Measurements from ENCODE around the gene NIT1. TPM values are rescaled to one million over a fixed set of nuclear protein-coding genes. Genes with fewer than 3 reads are reported as not detected.

The NIT1 gene
- total RNA-seq, 4 donors from 2014 or later = 1.0 to 36.9 (median 22.0) TPM

GRCh38 chr1:161121834-161122233 lies 3.9 kb downstream of the NIT1 start:
- no peaks in the 10 kb centered on the region for H3K9me3 ChIP-seq
- no peak overlapping the region for H3K27ac ChIP-seq
- H3K4me3 ChIP-seq = no peak overlapping the region
- intact Hi-C loops (cut with DNase I; ENCODE audit: low total_unique reads) = no loop called here
- DNase-seq = no peak
- H3K27me3 ChIP-seq = no peaks in the 10 kb centered on the region
- H3K36me3 ChIP-seq = no peaks in the 10 kb centered on the region
- peaks cover 7 to 11% of the 10 kb centered on the region in 2 donors for H3K4me1 ChIP-seq
- TF ChIP-seq POLR2A (IDR thresholded peaks at IDR 0.05) (no peak), CTCF (IDR thresholded peaks at IDR 0.05) (no peak)

GRCh38 chr1:161122967-161123366 lies 5.1 kb downstream of the NIT1 start:
- no peaks in the 10 kb centered on the region for H3K36me3 ChIP-seq
- H3K4me1 ChIP-seq = peaks cover 8 to 12% of the 10 kb centered on the region in 2 donors
- H3K9me3 ChIP-seq = no peaks in the 10 kb centered on the region
- intact Hi-C loops (cut with DNase I; ENCODE audit: low total_unique reads) = no loop called here
- DNase-seq = no peak
- H3K27me3 ChIP-seq = no peaks in the 10 kb centered on the region
- H3K27ac ChIP-seq = no peak overlapping the region
- TF ChIP-seq POLR2A (IDR thresholded peaks at IDR 0.05) (no peak), CTCF (IDR thresholded peaks at IDR 0.05) (no peak)
- no peak overlapping the region for H3K4me3 ChIP-seq

GRCh38 chr1:161127649-161128048 lies 9.7 kb downstream of the NIT1 start:
- intact Hi-C loops (cut with DNase I; ENCODE audit: low total_unique reads) = no loop called here
- H3K4me1 ChIP-seq = peaks cover 0 to 9% of the 10 kb centered on the region in 2 donors
- H3K36me3 ChIP-seq = no peaks in the 10 kb centered on the region

GRCh38 chr1:161128591-161129420 lies 10.9 kb downstream of the NIT1 start:
- peaks cover 0 to 12% of the 10 kb centered on the region in 2 donors for H3K4me1 ChIP-seq
- H3K36me3 ChIP-seq = no peaks in the 10 kb centered on the region

More at GRCh38 chr1:161127649-161128048, 9.7 kb downstream of the NIT1 start:
- TF ChIP-seq POLR2A (IDR thresholded peaks at IDR 0.05) (no peak), CTCF (IDR thresholded peaks at IDR 0.05) (no peak)
- no peak for DNase-seq
- H3K27me3 ChIP-seq = no peaks in the 10 kb centered on the region
- H3K9me3 ChIP-seq = no peaks in the 10 kb centered on the region
- no peak overlapping the region for H3K27ac ChIP-seq
- H3K4me3 ChIP-seq = no peak overlapping the region

More at GRCh38 chr1:161128591-161129420, 10.9 kb downstream of the NIT1 start:
- H3K9me3 ChIP-seq = no peaks in the 10 kb centered on the region
- intact Hi-C loops (cut with DNase I; ENCODE audit: low total_unique reads) = no loop called here
- no peak overlapping the region for H3K27ac ChIP-seq
- no peak for TF ChIP-seq CTCF (IDR thresholded peaks at IDR 0.05)
- no peak for TF ChIP-seq POLR2A (IDR thresholded peaks at IDR 0.05)
- no peak overlapping the region for H3K4me3 ChIP-seq
- no peaks in the 10 kb centered on the region for H3K27me3 ChIP-seq
- no peak for DNase-seq
